Calu3 (cell line): ENCODE results near the gene CD44. TPM values are rescaled to one million over a fixed set of nuclear protein-coding genes. Genes with fewer than 3 reads are reported as not detected.

Experiments used
- BruUV-seq: library from RNA; stranded (reverse); fragments of 400-500 nt; replicated peaks from 2 replicates; lab custom pipeline; 2021; lab: Mats Ljungman, UMichigan
- CTCF ChIA-PET: fragments of 300-600 bp; sonication (Branson Sonifier 250); formaldehyde crosslinking; loops from one replicate; lab custom pipeline; 2022; ENCODE audit warnings: antibody characterized with exemption; lab: Charles Lee
- DNase-seq: peaks from one replicate; pipeline ENCODE4 v3.0.0; 2022
- H3K27ac Mint-ChIP-seq: one replicate; pipeline ENCODE4 v1.8.0; 2022; ENCODE audit warnings: mixed read lengths; ENCODE audit not compliant: unreplicated experiment
- H3K27me3 Mint-ChIP-seq: one replicate; pipeline ENCODE4 v1.8.0; 2022; ENCODE audit warnings: mixed read lengths; ENCODE audit not compliant: unreplicated experiment
- H3K36me3 Mint-ChIP-seq: one replicate; pipeline ENCODE4 v1.8.0; 2022; ENCODE audit warnings: mild to moderate bottlenecking, moderate library complexity, mixed read lengths; ENCODE audit not compliant: insufficient read depth, unreplicated experiment
- H3K4me1 Mint-ChIP-seq: one replicate; pipeline ENCODE4 v1.8.0; 2022; ENCODE audit warnings: mild to moderate bottlenecking, low read depth, mixed read lengths; ENCODE audit not compliant: unreplicated experiment
- H3K4me3 Mint-ChIP-seq: one replicate; pipeline ENCODE4 v1.8.0; 2022; ENCODE audit warnings: mild to moderate bottlenecking, low read depth, moderate library complexity, mixed read lengths; ENCODE audit not compliant: unreplicated experiment
- H3K9me3 Mint-ChIP-seq: one replicate; pipeline ENCODE4 v1.8.0; 2022; ENCODE audit warnings: low read depth, mixed read lengths; ENCODE audit not compliant: unreplicated experiment
- CTCF ChIP-seq: fragments of 200-600 bp; IDR thresholded peaks from one replicate; pipeline ENCODE4 v1.8.0; 2022; ENCODE audit warnings: antibody characterized with exemption; ENCODE audit not compliant: unreplicated experiment
- intact Hi-C: fragments of 100-400 bp; cut with micrococcal nuclease; formaldehyde crosslinking; loops from one replicate; pipeline ENCODE4 v1.10.0; 2022; ENCODE audit not compliant: unreplicated experiment
- total RNA-seq: library from RNA; stranded (reverse); gene quantifications from 2 replicates; pipeline ENCODE4 v1.2.3, GENCODE V29; 2022

CD44 gene
- total RNA-seq, 1 experiment from 2014 or later, result 1,189 TPM

- DNase-seq, result no peak
- no TSS peak for BruUV-seq
- H3K27me3 Mint-ChIP-seq, result no peaks in the 10 kb centered on the region
- H3K36me3 Mint-ChIP-seq, result peaks cover 80% of the 10 kb centered on the region
- H3K27ac Mint-ChIP-seq, result no peak overlapping the region
- no peak for TF ChIP-seq CTCF
- CTCF ChIA-PET, result interaction anchor here (0.7 kb wide), 1 partner anchor 18 kb away, joined by 5 read pairs; no protein-coding TSS in a partner anchor
- intact Hi-C loops, result no loop called here
- no peak overlapping the region for H3K4me3 Mint-ChIP-seq
- peaks cover 41% of the 10 kb centered on the region for H3K4me1 Mint-ChIP-seq
- H3K9me3 Mint-ChIP-seq, result no peaks in the 10 kb centered on the region
Measured at GRCh38 chr11:35192347-35192746, 53.4 kb downstream of the CD44 start.

- no peak for DNase-seq
- CTCF ChIA-PET, result no interaction called here
- H3K4me1 Mint-ChIP-seq, result peaks cover 41% of the 10 kb centered on the region
- H3K36me3 Mint-ChIP-seq, result peaks cover 83% of the 10 kb centered on the region
- H3K27ac Mint-ChIP-seq, result no peak overlapping the region
- no peaks in the 10 kb centered on the region for H3K9me3 Mint-ChIP-seq
- H3K4me3 Mint-ChIP-seq, result no peak overlapping the region
- TF ChIP-seq CTCF, result no peak
- intact Hi-C loops, result no loop called here
- no TSS peak for BruUV-seq
- H3K27me3 Mint-ChIP-seq, result no peaks in the 10 kb centered on the region
Measured at GRCh38 chr11:35193767-35194166, 54.8 kb downstream of the CD44 start.

- no peak overlapping the region for H3K4me3 Mint-ChIP-seq
- H3K27me3 Mint-ChIP-seq, result no peaks in the 10 kb centered on the region
- H3K9me3 Mint-ChIP-seq, result no peaks in the 10 kb centered on the region
- peaks cover 79% of the 10 kb centered on the region for H3K36me3 Mint-ChIP-seq
- no TSS peak for BruUV-seq
- DNase-seq, result no peak
- H3K4me1 Mint-ChIP-seq, result peaks cover 23% of the 10 kb centered on the region
- intact Hi-C loops, result no loop called here
- CTCF ChIA-PET, result no interaction called here
- H3K27ac Mint-ChIP-seq, result no peak overlapping the region
- TF ChIP-seq CTCF, result no peak
Measured at GRCh38 chr11:35197292-35197691, 58.3 kb downstream of the CD44 start.

- Mint-ChIP-seq H3K9me3 (no peaks in the 10 kb centered on the region), H3K4me3 (no peak overlapping the region), H3K4me1 (peaks cover 7% of the 10 kb centered on the region), H3K36me3 (peaks cover 87% of the 10 kb centered on the region), H3K27me3 (no peaks in the 10 kb centered on the region), H3K27ac (no peak overlapping the region)
- DNase-seq, result no peak
- no TSS peak for BruUV-seq
- no peak for TF ChIP-seq CTCF
- CTCF ChIA-PET, result no interaction called here
- intact Hi-C loops, result no loop called here
Measured at GRCh38 chr11:35200811-35201341, 61.9 kb downstream of the CD44 start.
